HepG2 (cell line): ENCODE data around the gene HIPK4. TPM values are rescaled to one million over a fixed set of nuclear protein-coding genes. Genes with fewer than 3 reads are reported as not detected.

Experiments used
- CCAR2 ChIP-seq: fragments of 200-400 bp; formaldehyde crosslinking; optimal IDR thresholded peaks from 2 replicates; pipeline ENCODE3; 2018; ENCODE audit warnings: low read depth, mild to moderate bottlenecking, low read length, moderate library complexity
- FOSL2 ChIP-seq: sonication (generic); formaldehyde crosslinking; IDR thresholded peaks from 2 replicates; pipeline ENCODE4 v1.4.0; 2020; ENCODE audit warnings: missing genetic modification reagents
- MYNN ChIP-seq: sonication (generic); formaldehyde crosslinking; IDR thresholded peaks from 2 replicates; pipeline ENCODE4 v1.4.0; 2020; ENCODE audit warnings: mild to moderate bottlenecking, low read depth, missing genetic modification reagents
- NFE2L1 ChIP-seq: sonication (generic); formaldehyde crosslinking; IDR thresholded peaks from 2 replicates; pipeline ENCODE4 v1.4.0; 2020; ENCODE audit warnings: missing genetic modification reagents, mild to moderate bottlenecking, borderline replicate concordance
- REL ChIP-seq: sonication (generic); formaldehyde crosslinking; conservative IDR thresholded peaks from 2 replicates; pipeline ENCODE4 v1.8.0; 2022; ENCODE audit warnings: mild to moderate bottlenecking, missing genetic modification reagents, moderate library complexity
- SAP130 ChIP-seq: IDR thresholded peaks from 2 replicates; pipeline ENCODE4 v1.6.1; 2016; ENCODE audit warnings: low read depth
- TBX2 ChIP-seq: sonication (generic); formaldehyde crosslinking; IDR thresholded peaks from 2 replicates; pipeline ENCODE4 v1.5.0; 2020; ENCODE audit warnings: missing genetic modification reagents, mild to moderate bottlenecking, borderline replicate concordance
- ZFYVE20 ChIP-seq: sonication (generic); formaldehyde crosslinking; IDR thresholded peaks from 2 replicates; pipeline ENCODE4 v1.8.0; 2023; ENCODE audit warnings: low read depth, mild to moderate bottlenecking, moderate library complexity, missing genetic modification reagents, borderline replicate concordance
- ZNF12 ChIP-seq: sonication (generic); formaldehyde crosslinking; IDR thresholded peaks from 2 replicates; pipeline ENCODE4 v1.5.0; 2020; ENCODE audit warnings: missing genetic modification reagents
- ZNF263 ChIP-seq: sonication (generic); formaldehyde crosslinking; IDR thresholded peaks from 2 replicates; pipeline ENCODE4 v1.4.0; 2020; ENCODE audit warnings: missing genetic modification reagents
- ZNF292 ChIP-seq: sonication (generic); formaldehyde crosslinking; IDR thresholded peaks from 2 replicates; pipeline ENCODE4 v1.8.1; 2022; ENCODE audit warnings: mild to moderate bottlenecking, low read depth, missing genetic modification reagents, borderline replicate concordance
- ZNF3 ChIP-seq: IDR thresholded peaks from 2 replicates; pipeline ENCODE4 v1.7.0; 2017; ENCODE audit warnings: inconsistent platforms
- ZNF512 ChIP-seq: sonication (generic); formaldehyde crosslinking; IDR thresholded peaks from 2 replicates; pipeline ENCODE4 v1.4.0; 2020; ENCODE audit warnings: mild to moderate bottlenecking, missing genetic modification reagents
- ZNF646 ChIP-seq: sonication (generic); formaldehyde crosslinking; IDR thresholded peaks from 2 replicates; pipeline ENCODE4 v1.9.0; 2021; ENCODE audit warnings: mild to moderate bottlenecking, missing genetic modification reagents
- polyA plus RNA-seq, 8 experiments: library from polyadenylated mRNA; depleted of rRNA in 3 of 8; stranded (reverse) in 7 of 8; unstranded in 1 of 8; fragments of >200 nt; fragmentation: Illumina TruSeq in 4 of 8; extraction: Trizol in 4 of 8; gene quantifications; 2 replicates each; pipeline versions ENCODE4 v1.2.1 to v1.2.3, GENCODE V29; 2011 to 2016; ENCODE audit warnings: low read depth in 4 of 8, missing spikeins in 1 of 8, mixed read lengths in 1 of 8; ENCODE audit not compliant: insufficient read depth in 1 of 8
- total RNA-seq, 5 experiments: library from RNA; depleted of rRNA; stranded (reverse); fragments of >200 nt; fragmentation: Illumina TruSeq; extraction: Trizol; gene quantifications; 2 replicates each; pipeline ENCODE4 v1.2.3, GENCODE V29; 2016; ENCODE audit warnings: low read depth in 1 of 5
- TF ChIP-seq, protein P1 (sequence below): IDR thresholded peaks from 2 replicates; pipeline ENCODE4 v1.6.1; 2012; ENCODE audit warnings: low read length, improper control_type of control experiment
- TF ChIP-seq, protein P2 (sequence below): sonication (generic); formaldehyde crosslinking; IDR thresholded peaks from 2 replicates; pipeline ENCODE4 v1.5.1; 2020; ENCODE audit warnings: missing genetic modification reagents, mild to moderate bottlenecking, borderline replicate concordance

HIPK4 gene
- total and polyA plus RNA-seq, 2 of the 13 experiments (the other 11 are each of a cell fraction or from before 2014, with no cell fraction given): 0.03 TPM; not detected in 1

- TF ChIP-seq, protein P1, sequence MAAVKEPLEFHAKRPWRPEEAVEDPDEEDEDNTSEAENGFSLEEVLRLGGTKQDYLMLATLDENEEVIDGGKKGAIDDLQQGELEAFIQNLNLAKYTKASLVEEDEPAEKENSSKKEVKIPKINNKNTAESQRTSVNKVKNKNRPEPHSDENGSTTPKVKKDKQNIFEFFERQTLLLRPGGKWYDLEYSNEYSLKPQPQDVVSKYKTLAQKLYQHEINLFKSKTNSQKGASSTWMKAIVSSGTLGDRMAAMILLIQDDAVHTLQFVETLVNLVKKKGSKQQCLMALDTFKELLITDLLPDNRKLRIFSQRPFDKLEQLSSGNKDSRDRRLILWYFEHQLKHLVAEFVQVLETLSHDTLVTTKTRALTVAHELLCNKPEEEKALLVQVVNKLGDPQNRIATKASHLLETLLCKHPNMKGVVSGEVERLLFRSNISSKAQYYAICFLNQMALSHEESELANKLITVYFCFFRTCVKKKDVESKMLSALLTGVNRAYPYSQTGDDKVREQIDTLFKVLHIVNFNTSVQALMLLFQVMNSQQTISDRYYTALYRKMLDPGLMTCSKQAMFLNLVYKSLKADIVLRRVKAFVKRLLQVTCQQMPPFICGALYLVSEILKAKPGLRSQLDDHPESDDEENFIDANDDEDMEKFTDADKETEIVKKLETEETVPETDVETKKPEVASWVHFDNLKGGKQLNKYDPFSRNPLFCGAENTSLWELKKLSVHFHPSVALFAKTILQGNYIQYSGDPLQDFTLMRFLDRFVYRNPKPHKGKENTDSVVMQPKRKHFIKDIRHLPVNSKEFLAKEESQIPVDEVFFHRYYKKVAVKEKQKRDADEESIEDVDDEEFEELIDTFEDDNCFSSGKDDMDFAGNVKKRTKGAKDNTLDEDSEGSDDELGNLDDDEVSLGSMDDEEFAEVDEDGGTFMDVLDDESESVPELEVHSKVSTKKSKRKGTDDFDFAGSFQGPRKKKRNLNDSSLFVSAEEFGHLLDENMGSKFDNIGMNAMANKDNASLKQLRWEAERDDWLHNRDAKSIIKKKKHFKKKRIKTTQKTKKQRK: no peak
- TF ChIP-seq NFE2L1 (CRISPR knock-in tag) (no peak), SAP130 (CRISPR knock-in tag) (peak; percentile 93), CCAR2 (no peak), ZNF12 (CRISPR knock-in tag) (no peak), ZFYVE20 (CRISPR knock-in tag) (0 out of 2 replicates have a peak, but pooled peaks have one; percentile 65), ZNF263 (CRISPR knock-in tag) (no peak; the same call in 1 of the 2 replicates), ZNF512 (CRISPR knock-in tag) (no peak), REL (no peak), ZNF3 (no peak), ZNF292 (CRISPR knock-in tag) (peak; percentile 20; the same call in 1 of the 2 replicates), TBX2 (CRISPR knock-in tag) (peak; percentile 95), ZNF646 (CRISPR knock-in tag) (no peak), FOSL2 (CRISPR knock-in tag) (peak; percentile 80), MYNN (CRISPR knock-in tag) (no peak)
- TF ChIP-seq, protein P2, sequence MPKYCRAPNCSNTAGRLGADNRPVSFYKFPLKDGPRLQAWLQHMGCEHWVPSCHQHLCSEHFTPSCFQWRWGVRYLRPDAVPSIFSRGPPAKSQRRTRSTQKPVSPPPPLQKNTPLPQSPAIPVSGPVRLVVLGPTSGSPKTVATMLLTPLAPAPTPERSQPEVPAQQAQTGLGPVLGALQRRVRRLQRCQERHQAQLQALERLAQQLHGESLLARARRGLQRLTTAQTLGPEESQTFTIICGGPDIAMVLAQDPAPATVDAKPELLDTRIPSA (CRISPR knock-in tag): no peak
Observed at GRCh38 chr19:40420766-40421765, 31.1 kb upstream of the HIPK4 start (continued).
